Common myeloid progenitor, CD34-positive (primary cell): Measurements from ENCODE around the gene LYRM4.
A peak's percentile ranks its signal among the peaks of the same experiment; 100 is the strongest.

Experiments used
- CTCF ChIA-PET: fragments of 350-600 bp; sonication (Branson Sonifier 250); formaldehyde crosslinking; loops from one replicate; lab custom pipeline; 2021; ENCODE audit warnings: antibody characterized with exemption; lab: Charles Lee
- POLR2A ChIA-PET: fragments of 350-600 bp; sonication (Branson Sonifier 250); formaldehyde crosslinking; loops from one replicate; lab custom pipeline; 2021; ENCODE audit warnings: antibody characterized with exemption; lab: Charles Lee
- DNase-seq, 3 donors: peaks; one replicate each; pipeline versions ENCODE4 v3.0.0 to v3.0.0-alpha.2; 2013
- H3K27ac ChIP-seq, 2 experiments: 1 replicate in 1 of 2; 2 replicates in 1 of 2; pipeline ENCODE4 v1.7.0; 2013; ENCODE audit warnings: inconsistent platforms in 2 of 2, low read length in 2 of 2, mild to moderate bottlenecking in 2 of 2, low read depth in 1 of 2, moderate library complexity in 1 of 2; ENCODE audit not compliant: severe bottlenecking in 2 of 2, insufficient read depth in 1 of 2, poor library complexity in 1 of 2
- H3K27me3 ChIP-seq, 5 experiments: replicated peaks in 2 of 5; 1 replicate in 3 of 5; 2 replicates in 2 of 5; pipeline versions ENCODE4 v1.6.1 to v1.7.0; 2013; ENCODE audit warnings: low read length in 4 of 5, mild to moderate bottlenecking in 2 of 5, moderate library complexity in 2 of 5, inconsistent platforms in 1 of 5; ENCODE audit not compliant: insufficient read depth in 5 of 5, control insufficient read depth in 4 of 5
- H3K36me3 ChIP-seq, 4 experiments: 1 replicate in 2 of 4; 2 replicates in 2 of 4; pipeline versions ENCODE4 v1.6.1 to v1.7.0; 2013; ENCODE audit warnings: low read length in 3 of 4, control low read depth in 1 of 4, mild to moderate bottlenecking in 1 of 4; ENCODE audit not compliant: control insufficient read depth in 4 of 4, insufficient read depth in 4 of 4
- H3K4me1 ChIP-seq, 4 experiments: 1 replicate in 3 of 4; 2 replicates in 1 of 4; pipeline versions ENCODE4 v1.6.1 to v1.7.1; 2013; ENCODE audit warnings: low read length in 3 of 4, mild to moderate bottlenecking in 3 of 4, control low read depth in 1 of 4, inconsistent platforms in 1 of 4, moderate library complexity in 1 of 4; ENCODE audit not compliant: control insufficient read depth in 4 of 4, insufficient read depth in 4 of 4; ENCODE audit errors: control extremely low read depth in 1 of 4
- H3K4me3 ChIP-seq, 7 experiments: 1 replicate in 4 of 7; 2 replicates in 3 of 7; pipeline versions ENCODE4 v1.5.1 to v1.7.0; 2013; ENCODE audit warnings: mild to moderate bottlenecking in 7 of 7, low read length in 6 of 7, moderate library complexity in 6 of 7, inconsistent platforms in 2 of 7, low read depth in 2 of 7, control low read depth in 1 of 7; ENCODE audit not compliant: insufficient read depth in 4 of 7, control insufficient read depth in 1 of 7; ENCODE audit errors: extremely low read depth in 1 of 7
- H3K9me3 ChIP-seq, 5 experiments: 1 replicate in 4 of 5; 2 replicates in 1 of 5; pipeline versions ENCODE4 v1.6.1 to v1.7.1; 2013; ENCODE audit warnings: low read length in 4 of 5, mild to moderate bottlenecking in 2 of 5, inconsistent platforms in 1 of 5, low read depth in 1 of 5, moderate library complexity in 1 of 5; ENCODE audit not compliant: control insufficient read depth in 4 of 5, insufficient read depth in 2 of 5; ENCODE audit errors: control extremely low read depth in 1 of 5
- WGBS: methylation state at CpG from one replicate; pipeline ENCODE4 v1.1.5; 2013; ENCODE audit not compliant: insufficient coverage; 5-methylcytosine and 5-hydroxymethylcytosine counted together

The LYRM4 gene

GRCh38 chr6:5184878-5185277 is 75.9 kb downstream of the LYRM4 start:
- DNase-seq = no peak
- ChIA-PET POLR2A (no interaction called here), CTCF (interaction anchor here (0.6 to 1.3 kb wide), 5 partner anchors 11 to 80 kb away, joined by 3 to 4 read pairs (median 3); partner anchors contain the start of gene FARS2)
- H3K27me3 ChIP-seq = no peaks in the 10 kb centered on the region
- H3K9me3 ChIP-seq = no peaks in the 10 kb centered on the region
- H3K36me3 ChIP-seq = peaks cover 0 to 3% (median 0%) of the 10 kb centered on the region in 4 experiments
- no peaks in the 10 kb centered on the region for H3K4me1 ChIP-seq
- 92% methylated on average over 8 of the region's 9 CpGs for WGBS
- no peak overlapping the region for H3K4me3 ChIP-seq
- H3K27ac ChIP-seq = no peak overlapping the region

DNA sequence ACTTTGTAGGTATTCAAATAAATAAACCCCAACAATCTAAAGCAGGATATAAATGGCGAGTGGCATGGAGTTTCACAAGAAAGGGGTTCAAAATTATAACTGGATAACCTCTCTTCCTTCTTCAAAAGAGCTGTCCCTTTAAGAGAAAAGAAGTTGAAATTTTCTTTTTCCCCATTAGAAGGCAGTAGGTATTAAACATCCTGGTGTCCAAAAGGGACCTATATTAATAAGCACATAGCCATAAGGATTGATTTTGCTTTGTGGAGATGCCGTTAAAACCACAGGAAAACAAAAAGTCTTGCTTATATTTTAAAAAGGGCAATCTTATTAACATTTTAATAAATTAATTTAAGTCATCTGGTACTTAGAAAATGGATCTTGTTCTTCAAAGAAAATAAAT is 76.5 kb downstream of the LYRM4 start:
- ChIA-PET POLR2A (no interaction called here), CTCF (interaction anchor here (1.2 to 2.5 kb wide), 5 partner anchors 40 to 118 kb away, joined by 3 to 9 read pairs (median 3); partner anchors contain the start of gene FARS2)
- Histone ChIP-seq H3K9me3 (no peaks in the 10 kb centered on the region), H3K36me3 (peaks cover 0 to 3% (median 0%) of the 10 kb centered on the region in 4 experiments), H3K27me3 (no peaks in the 10 kb centered on the region), H3K4me3 (no peak overlapping the region), H3K27ac (no peak overlapping the region), H3K4me1 (peaks cover 0 to 3% (median 1%) of the 10 kb centered on the region in 4 experiments)
- DNase-seq = no peak
- WGBS = no CpG with 5 or more reads among the region's 2 CpGs

- DNase-seq = no peak
- Histone ChIP-seq H3K27me3 (no peaks in the 10 kb centered on the region), H3K9me3 (no peaks in the 10 kb centered on the region), H3K27ac (no peak overlapping the region), H3K4me1 (peaks cover 0 to 10% (median 4%) of the 10 kb centered on the region in 4 experiments), H3K4me3 (no peak overlapping the region), H3K36me3 (peaks cover 0 to 3% (median 0%) of the 10 kb centered on the region in 4 experiments)
- ChIA-PET CTCF (interaction anchor here (1.4 to 1.9 kb wide), 2 partner anchors 12 to 46 kb away, joined by 3 to 4 read pairs; no protein-coding TSS in a partner anchor), POLR2A (no interaction called here)
- WGBS = 86% methylated on average over 2 of the region's 4 CpGs
Measured at GRCh38 chr6:5181510-5182317, 79.0 kb downstream of the LYRM4 start.

DNA sequence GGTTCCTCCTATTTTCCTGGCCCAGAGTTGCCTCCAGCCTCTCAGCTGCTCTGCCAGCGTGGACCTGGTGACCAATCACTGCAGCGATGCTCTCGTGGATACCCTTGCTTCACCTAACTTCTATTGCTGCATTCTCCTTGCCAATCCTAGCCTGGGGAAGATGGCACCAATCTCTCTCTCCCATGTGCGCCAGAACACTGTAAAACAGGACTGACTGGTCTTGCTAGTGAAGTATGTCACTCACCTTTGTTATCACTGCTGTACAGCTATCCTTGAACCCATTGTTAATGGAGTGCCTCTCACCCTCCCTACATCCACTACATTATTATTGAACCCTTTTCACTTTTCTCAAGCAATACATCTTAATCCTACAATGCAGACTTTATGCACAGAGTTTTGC is 80.1 kb downstream of the LYRM4 start:
- no peaks in the 10 kb centered on the region for H3K9me3 ChIP-seq
- CTCF ChIA-PET = interaction anchor here (1.4 to 1.9 kb wide), 3 partner anchors 14 to 45 kb away, joined by 4 to 5 read pairs (median 4); no protein-coding TSS in a partner anchor
- DNase-seq = no peak
- POLR2A ChIA-PET = interaction anchor here (0.6 kb wide), 1 partner anchor 30 kb away, joined by 3 read pairs; no protein-coding TSS in a partner anchor
- WGBS = 96% methylated on average over 4 of the region's 4 CpGs
- no peak overlapping the region for H3K4me3 ChIP-seq
- H3K27ac ChIP-seq = no peak overlapping the region
- H3K36me3 ChIP-seq = peaks cover 0 to 3% (median 1%) of the 10 kb centered on the region in 4 experiments
- peaks cover 0 to 12% (median 7%) of the 10 kb centered on the region in 4 experiments for H3K4me1 ChIP-seq
- H3K27me3 ChIP-seq = no peaks in the 10 kb centered on the region

GRCh38 chr6:5179917-5180316 is 80.8 kb downstream of the LYRM4 start:
- peak; percentile 20 to 83 (median 68) for DNase-seq
- WGBS = 90% methylated on average over 5 of the region's 5 CpGs
- ChIA-PET POLR2A (no interaction called here), CTCF (interaction anchor here (1.4 kb wide), 2 partner anchors 14 to 21 kb away, joined by 4 to 5 read pairs; no protein-coding TSS in a partner anchor)
- Histone ChIP-seq H3K4me1 (peaks cover 3 to 18% (median 13%) of the 10 kb centered on the region in 4 experiments), H3K27ac (no peak overlapping the region), H3K4me3 (no peak overlapping the region), H3K27me3 (no peaks in the 10 kb centered on the region), H3K36me3 (peaks cover 0 to 3% (median 1%) of the 10 kb centered on the region in 4 experiments), H3K9me3 (no peaks in the 10 kb centered on the region)

GRCh38 chr6:5178806-5179205 is 81.9 kb downstream of the LYRM4 start:
- ChIA-PET POLR2A (interaction anchor here (0.7 kb wide), 1 partner anchor 228 kb away, joined by 3 read pairs; no protein-coding TSS in a partner anchor), CTCF (interaction anchor here (1.0 to 1.3 kb wide), 2 partner anchors 31 to 35 kb away, joined by 3 to 4 read pairs; no protein-coding TSS in a partner anchor)
- peak overlapping the region in 1 of 7 experiments; percentile 17 for H3K4me3 ChIP-seq
- no peaks in the 10 kb centered on the region for H3K9me3 ChIP-seq
- H3K27ac ChIP-seq = no peak overlapping the region
- no peaks in the 10 kb centered on the region for H3K27me3 ChIP-seq
- DNase-seq = peak in 2 of 3 donors; percentile 46 to 54
- WGBS = no CpG with 5 or more reads among the region's 2 CpGs
- peaks cover 0 to 3% (median 1%) of the 10 kb centered on the region in 4 experiments for H3K36me3 ChIP-seq
- H3K4me1 ChIP-seq = peaks cover 7 to 27% (median 19%) of the 10 kb centered on the region in 4 experiments
